ENCODE results near the gene ITGB6.

- TF ChIP-seq CTCF (IDR thresholded peaks at IDR 0.05) (no peak), POLR2AphosphoS5 (IDR thresholded peaks at IDR 0.05) (no peak), EP300 (IDR thresholded peaks at IDR 0.05) (no peak), POLR2A (IDR thresholded peaks at IDR 0.05) (no peak)
These were observed 46.3 kb upstream of the ITGB6 start for GRCh38 chr2:160246356-160246755.

All from stomach (tissue), 4 donors.